Measurements from ENCODE around the gene RGS9.

The RGS9 gene

DNA sequence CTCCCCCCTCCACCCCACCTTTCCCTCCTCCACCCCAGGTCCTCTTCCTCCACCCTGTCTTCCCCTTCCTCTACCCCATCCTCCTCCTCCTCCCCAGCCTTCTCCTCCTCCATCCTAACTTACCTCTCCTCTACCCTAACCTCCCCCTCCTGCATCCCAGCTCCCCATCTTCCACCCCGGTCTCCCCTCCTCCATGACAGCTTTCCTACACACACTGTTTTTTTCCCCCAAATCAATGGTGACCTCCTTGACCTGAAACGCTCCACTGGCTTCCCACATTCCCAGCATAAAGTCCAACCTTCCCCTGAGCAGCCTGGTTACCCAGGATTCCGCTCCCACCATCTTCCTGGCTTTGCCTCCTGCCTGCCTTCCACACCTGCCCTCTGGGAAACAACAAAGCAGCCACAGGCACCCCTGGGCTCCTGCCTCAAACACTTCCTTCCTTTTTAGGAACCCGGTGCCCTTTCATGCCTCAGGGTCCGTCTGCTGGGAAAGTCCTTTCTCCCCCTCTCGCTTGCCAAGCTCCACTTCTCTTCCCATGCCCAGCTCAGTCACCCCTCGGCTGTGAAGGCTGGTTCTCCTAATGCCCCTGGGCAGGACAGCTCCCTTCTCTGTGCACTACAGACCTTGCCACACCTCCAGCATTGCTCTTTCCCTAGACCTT lies 2.1 kb downstream of the RGS9 start:
- in situ Hi-C loops (cut with MboI; ENCODE audit: low pct_unique_long_range_greater_than_20kb, low sequenced_read_pairs, unreplicated experiment): no loop called here
- TF ChIP-seq, protein P1, sequence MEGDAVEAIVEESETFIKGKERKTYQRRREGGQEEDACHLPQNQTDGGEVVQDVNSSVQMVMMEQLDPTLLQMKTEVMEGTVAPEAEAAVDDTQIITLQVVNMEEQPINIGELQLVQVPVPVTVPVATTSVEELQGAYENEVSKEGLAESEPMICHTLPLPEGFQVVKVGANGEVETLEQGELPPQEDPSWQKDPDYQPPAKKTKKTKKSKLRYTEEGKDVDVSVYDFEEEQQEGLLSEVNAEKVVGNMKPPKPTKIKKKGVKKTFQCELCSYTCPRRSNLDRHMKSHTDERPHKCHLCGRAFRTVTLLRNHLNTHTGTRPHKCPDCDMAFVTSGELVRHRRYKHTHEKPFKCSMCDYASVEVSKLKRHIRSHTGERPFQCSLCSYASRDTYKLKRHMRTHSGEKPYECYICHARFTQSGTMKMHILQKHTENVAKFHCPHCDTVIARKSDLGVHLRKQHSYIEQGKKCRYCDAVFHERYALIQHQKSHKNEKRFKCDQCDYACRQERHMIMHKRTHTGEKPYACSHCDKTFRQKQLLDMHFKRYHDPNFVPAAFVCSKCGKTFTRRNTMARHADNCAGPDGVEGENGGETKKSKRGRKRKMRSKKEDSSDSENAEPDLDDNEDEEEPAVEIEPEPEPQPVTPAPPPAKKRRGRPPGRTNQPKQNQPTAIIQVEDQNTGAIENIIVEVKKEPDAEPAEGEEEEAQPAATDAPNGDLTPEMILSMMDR (IDR thresholded peaks at IDR 0.05; ENCODE audit: extremely low read depth, insufficient read depth, missing control alignments): no peak

DNA sequence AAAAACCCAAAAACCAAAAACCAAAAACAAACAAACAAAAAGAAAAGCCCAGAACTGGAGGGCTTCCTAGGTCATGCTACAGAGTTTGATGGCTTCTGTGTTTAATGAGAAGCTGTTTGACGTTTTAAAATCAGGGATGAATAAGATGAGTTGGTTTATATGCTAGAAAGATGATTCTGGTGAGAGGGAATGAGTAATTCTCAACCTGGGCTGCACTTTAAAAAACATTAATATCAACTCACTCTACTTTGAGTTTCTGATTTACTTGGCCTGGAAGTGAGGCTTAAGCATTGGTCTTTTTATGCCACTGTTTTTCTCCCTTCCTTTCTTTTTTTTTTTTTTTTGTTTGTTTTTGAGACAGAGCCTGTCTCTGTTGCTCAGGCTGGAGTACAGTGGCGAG lies 5.1 kb downstream of the RGS9 start:
- no peak for DNase-seq (ENCODE audit: low spot score)
- in situ Hi-C loops (cut with MboI; ENCODE audit: low pct_unique_long_range_greater_than_20kb, low sequenced_read_pairs, unreplicated experiment): loop anchor here (10.0 kb wide), 1 partner anchor 53 kb away; no protein-coding TSS in a partner anchor

More for the DNA sequence above, 2.1 kb downstream of the RGS9 start:
- no peak for DNase-seq (ENCODE audit: low spot score)

DNA sequence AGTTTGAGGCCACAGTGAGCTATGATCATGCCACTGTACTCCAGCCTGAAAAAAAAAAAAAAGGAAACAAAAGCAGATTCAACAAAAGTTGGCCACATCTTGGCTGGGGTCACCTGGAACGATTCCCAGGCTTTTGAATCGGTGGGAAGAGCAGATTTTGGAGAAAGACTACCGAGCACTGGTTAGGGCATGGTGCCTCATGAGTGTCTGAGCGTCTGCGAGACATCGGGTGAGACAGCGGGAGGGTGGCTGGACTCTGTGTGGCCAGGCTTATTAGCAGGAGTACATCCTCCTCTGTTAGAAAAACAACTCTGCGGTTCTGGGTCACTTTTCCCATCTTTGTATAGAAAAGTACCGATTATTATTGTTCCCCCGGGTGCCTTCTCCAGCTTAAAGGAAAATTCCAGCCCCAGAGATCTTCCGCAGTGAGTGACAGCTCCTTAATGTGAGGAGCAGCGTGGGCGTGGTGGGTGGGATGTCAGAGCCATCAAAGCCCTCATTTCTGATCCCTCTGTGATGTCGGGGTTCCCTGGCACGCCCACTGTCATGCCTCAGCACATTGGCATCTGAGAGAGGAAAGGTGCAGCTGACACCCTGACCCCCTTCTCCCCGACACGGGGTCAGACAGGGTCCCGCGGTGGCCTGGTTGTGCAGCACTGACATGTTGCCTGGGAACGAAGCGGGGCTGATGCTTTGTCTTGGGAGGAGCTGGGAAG lies 6.9 kb downstream of the RGS9 start:
- TF ChIP-seq, protein P1 (IDR thresholded peaks at IDR 0.05; ENCODE audit: extremely low read depth, insufficient read depth, missing control alignments): no peak
- no peak for DNase-seq (ENCODE audit: low spot score)
- in situ Hi-C loops (cut with MboI; ENCODE audit: low pct_unique_long_range_greater_than_20kb, low sequenced_read_pairs, unreplicated experiment): loop anchor here (10.0 kb wide), 1 partner anchor 51 kb away; no protein-coding TSS in a partner anchor

More for the DNA sequence above, 5.1 kb downstream of the RGS9 start:
- TF ChIP-seq, protein P1 (IDR thresholded peaks at IDR 0.05; ENCODE audit: extremely low read depth, insufficient read depth, missing control alignments): no peak

DNA sequence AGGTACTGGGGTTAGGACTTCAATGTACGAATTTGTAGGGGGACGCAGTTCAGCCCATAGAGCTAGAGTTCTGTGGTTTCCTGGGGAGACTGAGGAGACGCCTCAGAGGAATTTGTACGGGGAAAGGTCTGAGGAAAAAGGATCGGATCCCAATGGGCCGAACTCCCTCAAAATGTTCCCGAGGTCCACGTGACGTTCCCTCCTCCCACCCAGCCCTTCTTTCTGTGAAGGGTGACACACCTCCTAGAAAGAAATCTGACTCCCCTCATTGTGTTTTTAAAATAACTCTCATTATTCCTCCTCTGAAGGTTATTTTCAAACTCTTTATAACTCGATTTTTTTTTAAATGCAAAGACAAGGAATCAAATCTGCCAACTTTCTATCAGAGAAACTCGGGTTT lies 8.6 kb downstream of the RGS9 start:
- DNase-seq (ENCODE audit: low spot score): no peak
- TF ChIP-seq, protein P1 (IDR thresholded peaks at IDR 0.05; ENCODE audit: extremely low read depth, insufficient read depth, missing control alignments): no peak
- in situ Hi-C loops (cut with MboI; ENCODE audit: low pct_unique_long_range_greater_than_20kb, low sequenced_read_pairs, unreplicated experiment): loop anchor here (10.0 kb wide), 1 partner anchor 49 kb away; no protein-coding TSS in a partner anchor

DNA sequence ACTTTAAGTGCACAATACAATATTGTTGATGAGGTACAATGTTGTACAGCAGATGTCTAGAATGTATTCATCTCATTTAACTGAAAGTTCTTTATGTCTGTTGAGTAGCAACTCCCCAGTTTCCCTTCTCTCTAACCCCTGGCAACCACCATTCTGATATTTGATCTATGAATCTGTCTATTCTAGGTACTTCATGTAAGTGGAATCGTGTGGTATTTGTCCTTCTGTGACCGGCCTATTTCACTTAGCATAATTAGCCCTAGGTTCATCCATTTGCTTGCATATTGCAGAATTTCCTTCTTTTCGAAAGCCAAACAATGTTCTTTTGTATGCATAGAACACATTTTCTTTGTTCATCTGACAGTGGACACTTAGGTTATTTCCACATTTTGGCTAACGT lies 10.8 kb downstream of the RGS9 start:
- in situ Hi-C loops (cut with MboI; ENCODE audit: low pct_unique_long_range_greater_than_20kb, low sequenced_read_pairs, unreplicated experiment): loop anchor here (10.0 kb wide), 1 partner anchor 47 kb away; no protein-coding TSS in a partner anchor
- DNase-seq (ENCODE audit: low spot score): no peak
- TF ChIP-seq, protein P1 (IDR thresholded peaks at IDR 0.05; ENCODE audit: extremely low read depth, insufficient read depth, missing control alignments): no peak

DNA sequence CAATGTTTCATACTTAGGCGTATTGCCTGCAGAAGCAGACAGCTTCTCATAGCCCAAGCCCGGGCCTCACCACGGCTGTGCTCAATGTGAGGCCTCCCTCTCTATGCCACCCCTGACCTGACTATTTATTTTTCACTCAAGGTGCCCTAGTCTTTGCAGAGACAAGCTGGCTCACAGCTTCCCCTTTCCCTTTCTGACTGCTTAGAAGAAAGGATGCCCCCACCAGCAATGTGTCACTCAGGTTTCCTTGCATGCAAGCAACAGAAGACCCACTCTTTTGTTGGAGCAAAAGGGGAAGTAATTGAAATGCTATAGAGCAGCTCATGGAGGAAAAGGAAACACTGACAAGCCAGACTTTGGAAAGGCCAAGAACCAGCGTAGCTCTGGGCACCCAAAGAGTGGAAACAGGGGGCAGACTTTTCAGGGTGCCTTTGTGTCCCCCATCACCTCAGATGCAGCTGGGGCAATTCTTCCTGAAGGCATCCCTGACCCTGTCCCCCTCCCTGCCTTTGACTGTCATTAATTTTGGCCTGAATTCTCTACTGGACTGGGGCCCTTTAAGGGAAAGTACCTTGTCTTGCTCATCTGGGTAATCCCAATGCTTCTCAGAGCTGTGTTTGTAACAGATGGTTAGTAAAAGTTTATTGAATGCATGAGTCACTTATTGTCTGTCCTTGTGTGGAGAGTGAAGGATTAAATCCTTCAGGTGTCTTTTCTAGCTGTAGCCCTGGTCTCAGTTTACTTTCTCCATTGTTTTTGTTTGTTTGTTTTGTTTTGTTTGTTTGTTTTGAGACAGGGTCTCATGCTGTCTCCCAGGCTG lies 17.8 kb downstream of the RGS9 start:
- in situ Hi-C loops (cut with MboI; ENCODE audit: low pct_unique_long_range_greater_than_20kb, low sequenced_read_pairs, unreplicated experiment): no loop called here
- DNase-seq (ENCODE audit: low spot score): peak; percentile 76
- TF ChIP-seq, protein P1 (IDR thresholded peaks at IDR 0.05; ENCODE audit: extremely low read depth, insufficient read depth, missing control alignments): no peak
